Cardiac fibroblast (primary cell): ENCODE measurements around the gene BCR.

ENCODE experiments used
- DNase-seq, 2 donors: peaks; one replicate each; pipeline versions ENCODE4 v3.0.0 to v3.0.0-alpha.2; 2010; ENCODE audit warnings: low read depth in 2 of 2
- H3K4me3 ChIP-seq, 2 donors: replicated peaks in 1 of 2; 1 replicate in 1 of 2; 2 replicates in 1 of 2; pipeline ENCODE4 v1.5.1; 2011; ENCODE audit warnings: low read depth in 2 of 2, low read length in 2 of 2, mild to moderate bottlenecking in 2 of 2, moderate library complexity in 1 of 2
- CTCF ChIP-seq: IDR thresholded peaks from one replicate; pipeline ENCODE4 v1.5.1; 2011; ENCODE audit warnings: low read depth, mild to moderate bottlenecking, low read length, inconsistent platforms

Gene BCR

GRCh38 chr22:23262518-23263332, 82.4 kb downstream of the BCR start:
- TF ChIP-seq CTCF, result no peak
- H3K4me3 ChIP-seq, result no peak overlapping the region
- no peak for DNase-seq

DNA sequence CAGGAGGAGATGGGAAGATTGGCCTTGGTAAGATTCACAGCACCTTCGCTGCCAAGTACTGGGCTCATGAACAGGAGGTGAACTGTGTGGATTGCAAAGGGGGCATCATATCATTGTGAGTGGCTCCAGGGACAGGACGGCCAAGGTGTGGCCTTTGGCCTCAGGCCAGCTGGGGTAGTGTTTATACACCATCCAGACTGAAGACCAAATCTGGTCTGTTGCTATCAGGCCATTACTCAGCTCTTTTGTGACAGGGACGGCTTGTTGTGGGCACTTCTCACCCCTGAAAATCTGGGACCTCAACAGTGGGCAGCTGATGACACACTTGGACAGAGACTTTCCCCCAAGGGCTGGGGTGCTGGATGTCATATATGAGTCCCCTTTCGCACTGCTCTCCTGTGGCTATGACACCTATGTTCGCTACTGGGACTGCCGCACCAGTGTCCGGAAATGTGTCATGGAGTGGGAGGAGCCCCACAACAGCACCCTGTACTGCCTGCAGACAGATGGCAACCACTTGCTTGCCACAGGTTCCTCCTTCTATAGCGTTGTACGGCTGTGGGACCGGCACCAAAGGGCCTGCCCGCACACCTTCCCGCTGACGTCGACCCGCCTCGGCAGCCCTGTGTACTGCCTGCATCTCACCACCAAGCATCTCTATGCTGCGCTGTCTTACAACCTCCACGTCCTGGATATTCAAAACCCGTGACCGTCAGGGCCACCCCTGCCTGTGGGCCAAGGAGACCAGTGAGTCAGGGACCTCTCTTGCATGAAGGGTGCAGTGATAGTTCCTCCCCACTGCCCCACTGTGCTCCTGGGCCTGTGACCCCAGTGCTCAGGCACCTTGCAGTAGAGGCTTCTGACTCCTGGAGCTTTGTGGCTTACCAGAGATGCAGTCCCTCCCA, 83.6 kb downstream of the BCR start:
- H3K4me3 ChIP-seq, result no peak overlapping the region
- DNase-seq, result no peak
- TF ChIP-seq CTCF, result no peak

GRCh38 chr22:23264610-23265367, 84.5 kb downstream of the BCR start:
- H3K4me3 ChIP-seq, result no peak overlapping the region
- DNase-seq, result no peak
- no peak for TF ChIP-seq CTCF

GRCh38 chr22:23265368-23265700, 85.0 kb downstream of the BCR start:
- no peak overlapping the region for H3K4me3 ChIP-seq
- no peak for TF ChIP-seq CTCF
- DNase-seq, result no peak

DNA sequence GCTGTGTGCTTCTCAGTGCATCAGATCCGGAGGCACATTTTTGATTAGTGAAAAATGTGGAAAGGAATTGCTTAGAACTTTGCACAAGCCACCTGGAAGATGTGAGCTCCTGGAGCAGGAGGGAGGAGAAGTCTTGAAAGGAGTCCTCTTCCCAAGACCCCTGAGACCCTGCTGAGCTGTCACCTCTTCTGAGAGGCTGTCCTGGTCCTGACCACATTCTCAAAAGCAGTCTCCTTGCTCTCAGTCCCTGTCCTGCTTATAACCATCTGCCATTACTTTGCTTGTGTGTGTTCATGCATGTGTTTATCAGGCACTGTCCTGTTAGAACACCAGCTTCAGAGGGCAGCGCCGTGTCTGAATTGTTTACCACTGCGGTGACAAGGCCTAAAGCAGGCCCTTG, 86.5 kb downstream of the BCR start:
- TF ChIP-seq CTCF, result no peak
- no peak overlapping the region for H3K4me3 ChIP-seq
- DNase-seq, result no peak

- no peak overlapping the region for H3K4me3 ChIP-seq
- no peak for DNase-seq
- TF ChIP-seq CTCF, result no peak
Measured at GRCh38 chr22:23267226-23268043, 87.1 kb downstream of the BCR start.
